HG03103 (cell line): ENCODE data around the gene AGK.
"Not testable (repeated sequence)": the region's sequence is repeated elsewhere in the genome, so short reads cannot be mapped to it uniquely, and the experiment has no call there.

Experiments
- ATAC-seq: cut with Tn5 transposase; IDR thresholded peaks from one replicate; pipeline ENCODE4 v1.9.1; 2021; ENCODE audit warnings: low read depth; ENCODE audit not compliant: unreplicated experiment

AGK gene

DNA sequence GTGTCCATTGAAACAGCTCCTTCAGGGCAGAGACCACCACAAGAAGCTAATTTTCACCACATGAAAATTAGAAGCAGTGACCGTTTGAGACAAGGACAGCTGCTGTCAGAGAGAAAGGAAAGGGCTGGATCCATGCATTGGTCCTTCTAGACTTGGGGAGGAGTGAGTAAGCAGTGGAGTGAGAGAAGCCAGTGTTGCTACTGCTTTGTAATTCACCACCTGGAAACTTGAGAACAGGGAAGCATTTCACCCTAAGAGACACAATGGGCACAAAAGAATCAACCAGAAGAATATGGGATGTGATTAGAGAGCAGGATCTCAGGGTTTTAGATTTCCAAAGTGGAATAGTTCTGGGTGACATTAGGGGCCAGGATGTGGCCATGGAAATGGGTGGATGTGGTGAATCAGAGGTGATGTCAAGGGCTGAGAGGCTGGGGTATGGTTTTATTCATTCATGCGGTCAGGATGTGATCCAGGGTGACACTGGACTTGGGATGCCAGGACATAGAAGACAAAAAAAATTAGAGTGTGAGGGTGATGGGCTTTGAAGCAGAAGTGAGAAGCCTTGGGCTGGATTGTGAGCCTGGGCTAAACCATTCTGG is 89.1 kb downstream of the AGK start:
- ATAC-seq = no peak

GRCh38 chr7:141641876-141642275 is 90.7 kb downstream of the AGK start:
- ATAC-seq = no peak

DNA sequence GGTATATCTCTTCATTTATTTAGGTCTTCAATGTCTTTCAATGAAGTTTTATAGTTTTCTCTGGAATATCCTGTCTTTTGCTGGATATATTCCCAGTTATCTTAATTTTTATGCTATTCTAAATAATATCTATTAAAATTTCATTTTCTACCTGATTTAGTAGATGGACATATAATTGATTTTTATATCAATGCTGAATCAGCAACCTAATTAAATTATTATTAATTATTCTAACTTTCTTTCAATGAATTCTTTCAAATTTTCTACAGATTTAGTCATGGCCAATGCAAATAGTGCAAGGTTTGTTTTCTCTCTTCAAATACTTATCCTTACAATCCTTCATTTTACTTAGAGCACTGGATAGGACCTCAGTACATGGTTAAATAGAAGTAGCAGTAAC is 94.0 kb downstream of the AGK start:
- ATAC-seq = no peak

- no peak for ATAC-seq
Observed at GRCh38 chr7:141646826-141647480, 95.7 kb downstream of the AGK start.

DNA sequence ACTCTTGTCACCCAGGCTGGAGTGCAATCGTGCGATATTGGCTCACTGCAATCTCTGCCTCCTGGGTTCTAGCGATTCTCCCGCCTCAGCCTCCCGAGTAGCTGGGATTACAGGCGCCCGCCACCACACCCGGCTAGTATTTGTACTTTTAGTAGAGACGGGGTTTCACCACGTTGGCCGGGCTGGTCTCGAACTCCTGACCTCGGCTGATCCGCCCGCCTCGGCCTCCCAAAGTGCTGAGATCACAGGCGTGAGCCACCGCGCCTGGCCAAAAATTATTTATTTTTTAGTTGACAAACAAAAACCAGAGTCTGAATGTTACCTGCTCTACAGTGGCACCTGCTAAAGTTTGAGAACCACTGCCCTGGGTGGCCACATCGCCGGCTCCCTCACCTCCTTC is 96.5 kb downstream of the AGK start:
- ATAC-seq = not testable (repeated sequence)

DNA sequence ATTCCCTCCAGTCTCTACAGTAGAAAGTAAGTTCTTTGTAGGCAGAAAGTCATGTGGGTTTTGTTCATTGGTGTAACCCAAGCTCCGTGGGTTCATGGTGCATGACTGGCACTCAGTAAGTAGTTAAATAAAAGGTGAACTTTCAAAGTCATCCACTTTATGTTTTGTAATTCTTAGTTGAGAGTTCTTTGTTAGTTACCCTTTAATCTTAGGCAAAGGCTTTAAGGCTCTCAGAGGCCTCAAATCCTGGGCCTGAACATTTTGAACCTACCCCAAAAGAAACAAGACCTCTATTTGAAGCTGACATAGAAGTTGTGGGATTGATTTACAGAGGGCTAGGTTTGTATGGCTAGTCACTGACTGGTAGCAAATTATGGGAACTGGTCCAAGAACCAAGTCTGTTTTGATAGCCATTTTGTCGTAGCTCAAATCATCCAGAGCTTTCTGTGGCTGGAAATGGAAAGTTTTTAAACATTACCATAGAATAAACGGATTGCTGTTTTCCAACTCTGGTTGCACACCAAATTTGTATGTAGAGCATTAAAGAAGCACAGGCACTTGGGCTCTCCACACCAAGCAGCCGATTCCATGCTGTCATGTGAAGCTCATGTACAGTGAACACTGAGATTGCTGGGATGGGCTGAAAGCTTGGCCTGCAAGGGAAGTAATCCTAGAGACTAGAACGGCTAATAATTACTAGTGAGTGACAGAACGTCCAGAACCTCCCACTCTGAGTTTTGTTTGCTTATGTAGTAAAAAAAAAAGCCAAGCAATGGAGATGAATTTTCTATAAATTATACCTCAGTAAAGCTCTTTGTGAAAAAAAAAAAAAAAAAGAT is 97.3 kb downstream of the AGK start:
- no peak for ATAC-seq

GRCh38 chr7:141649137-141649864 is 98.1 kb downstream of the AGK start:
- no peak for ATAC-seq

DNA sequence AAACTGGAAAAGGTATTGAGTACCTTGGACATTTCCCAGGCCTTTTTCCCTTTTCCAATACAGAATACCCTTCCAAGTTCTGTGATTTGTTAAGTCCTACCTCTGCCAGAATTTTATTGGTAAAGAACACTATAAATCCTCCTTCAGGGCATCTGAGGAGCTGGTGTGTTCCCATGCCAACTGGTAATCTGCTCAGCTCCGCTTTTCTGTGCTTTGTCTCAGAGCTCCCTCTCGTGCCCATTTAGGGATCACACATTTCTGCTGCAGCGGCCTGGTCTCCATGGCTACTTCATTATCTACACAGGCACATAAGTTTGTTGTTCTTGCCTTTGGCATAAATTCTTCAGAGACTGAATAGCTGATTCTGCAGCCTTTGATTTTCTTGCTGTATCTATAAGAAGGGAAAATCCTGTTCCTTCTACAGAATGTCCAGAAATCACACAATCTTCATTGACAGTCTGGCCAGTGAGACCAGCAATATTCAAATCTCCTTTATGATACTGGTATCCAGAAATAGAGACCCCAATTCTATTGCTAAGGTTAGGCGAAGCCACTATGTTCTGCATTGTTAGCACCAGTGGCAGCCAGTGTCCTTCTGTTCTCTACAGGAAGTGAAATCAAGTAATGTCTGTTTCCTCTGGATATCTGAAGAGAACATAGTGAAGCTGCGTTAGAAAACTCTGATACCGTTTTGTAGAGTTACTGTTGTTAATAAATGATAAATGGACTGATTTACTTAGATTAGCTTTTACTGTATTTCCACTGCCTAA is 98.8 kb downstream of the AGK start:
- no peak for ATAC-seq

DNA sequence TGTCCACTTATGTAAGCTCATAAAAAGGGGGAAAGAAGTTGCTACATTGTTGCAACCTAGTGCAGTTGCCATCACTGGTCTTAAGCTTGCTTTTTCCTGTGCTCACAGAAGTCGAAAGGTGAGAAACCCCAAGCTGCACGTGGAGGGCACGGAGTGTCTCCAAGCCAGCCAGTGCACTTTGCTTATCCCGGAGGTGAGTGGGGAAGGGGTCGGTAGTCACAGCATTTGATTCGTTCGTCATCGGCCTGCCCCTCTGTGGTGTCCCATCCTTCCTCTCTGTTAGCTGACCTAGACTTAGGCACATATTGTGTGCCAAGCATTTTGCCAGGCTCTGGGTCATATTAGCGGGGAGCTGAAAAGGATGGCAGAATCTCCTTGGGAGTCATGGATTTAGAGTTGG is 100.2 kb downstream of the AGK start:
- no peak for ATAC-seq

GRCh38 chr7:141652691-141653090 is 101.5 kb downstream of the AGK start:
- no peak for ATAC-seq

- ATAC-seq = peak; percentile 78
Observed at GRCh38 chr7:141654551-141654950, 103.3 kb downstream of the AGK start.

DNA sequence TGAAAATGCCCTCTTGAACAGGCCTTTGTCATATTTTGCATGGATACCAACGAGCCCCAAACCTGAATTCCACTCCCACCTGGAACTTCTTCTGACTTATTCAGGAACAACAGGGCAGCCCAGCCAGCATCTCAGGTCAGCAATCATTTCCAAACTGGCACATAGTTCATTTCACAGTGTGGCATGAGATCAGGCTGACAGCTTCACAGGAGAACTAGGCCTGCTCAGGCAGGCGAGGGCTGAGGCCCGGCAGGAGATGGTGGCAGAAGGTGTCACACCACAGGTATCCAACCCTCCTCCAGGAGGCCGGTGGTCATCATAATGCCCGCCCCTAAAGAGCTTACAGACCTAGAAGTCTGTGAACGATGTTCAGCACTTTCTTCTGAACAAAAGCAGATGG is 108.3 kb downstream of the AGK start:
- ATAC-seq = no peak

- ATAC-seq = no peak
Observed at GRCh38 chr7:141660259-141660658, 109.0 kb downstream of the AGK start.

DNA sequence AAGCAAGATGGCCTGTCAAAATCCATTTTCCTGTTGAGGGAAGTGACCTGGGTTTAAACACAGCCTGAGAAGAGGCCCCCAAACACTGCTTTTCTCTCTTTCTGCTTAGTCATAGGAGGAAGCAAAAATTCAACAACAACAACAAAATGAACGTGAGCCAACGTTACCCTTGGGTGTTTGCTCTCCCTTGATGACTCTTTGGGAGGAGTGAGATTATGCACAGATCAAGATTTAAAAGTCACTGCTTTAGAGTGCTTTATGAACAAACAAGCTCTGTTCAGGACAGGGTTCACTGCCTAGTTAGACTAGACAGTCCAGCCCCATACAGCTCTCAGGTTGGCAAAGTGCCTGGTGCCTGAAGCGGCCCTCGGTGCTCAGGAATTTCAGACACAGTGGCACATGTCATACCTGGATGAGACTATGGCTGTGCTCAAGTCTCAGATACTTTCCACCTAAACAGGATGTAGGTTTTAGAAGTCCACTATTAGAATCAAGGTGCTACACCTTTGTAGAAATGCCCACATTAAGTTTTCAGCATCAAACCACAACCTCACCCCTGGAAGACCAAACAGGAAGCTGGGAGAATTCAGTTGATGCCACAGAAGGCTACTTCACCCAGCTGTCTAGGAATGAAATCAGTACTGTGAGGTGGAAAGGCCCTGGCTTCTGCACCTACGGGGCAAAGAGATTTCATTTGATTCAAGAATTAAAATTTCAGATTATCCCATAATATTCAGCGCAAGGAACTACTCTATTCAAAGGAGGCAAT is 112.1 kb downstream of the AGK start:
- ATAC-seq = no peak

DNA sequence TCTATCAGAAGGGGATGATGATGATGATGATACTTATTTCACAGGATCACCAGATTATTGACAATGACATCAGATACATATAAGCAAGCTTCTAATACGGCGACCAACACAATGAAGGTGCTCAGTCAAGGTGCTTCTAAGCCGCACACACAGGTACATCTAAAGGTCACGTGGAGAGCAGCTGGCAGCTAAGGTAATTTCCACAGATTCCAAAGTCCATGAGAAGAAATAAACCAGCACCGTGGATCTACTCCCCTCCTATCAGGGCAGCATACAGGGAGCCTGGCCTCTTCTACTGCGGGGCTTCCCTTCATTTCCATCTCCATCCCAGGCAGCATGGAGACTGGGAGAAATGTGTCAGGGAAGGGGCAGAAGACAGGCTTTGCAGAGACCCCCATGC is 113.2 kb downstream of the AGK start:
- ATAC-seq = no peak

- ATAC-seq = no peak
Observed at GRCh38 chr7:141665208-141666035, 114.2 kb downstream of the AGK start.

- no peak for ATAC-seq
Observed at GRCh38 chr7:141666071-141666470, 114.9 kb downstream of the AGK start.

DNA sequence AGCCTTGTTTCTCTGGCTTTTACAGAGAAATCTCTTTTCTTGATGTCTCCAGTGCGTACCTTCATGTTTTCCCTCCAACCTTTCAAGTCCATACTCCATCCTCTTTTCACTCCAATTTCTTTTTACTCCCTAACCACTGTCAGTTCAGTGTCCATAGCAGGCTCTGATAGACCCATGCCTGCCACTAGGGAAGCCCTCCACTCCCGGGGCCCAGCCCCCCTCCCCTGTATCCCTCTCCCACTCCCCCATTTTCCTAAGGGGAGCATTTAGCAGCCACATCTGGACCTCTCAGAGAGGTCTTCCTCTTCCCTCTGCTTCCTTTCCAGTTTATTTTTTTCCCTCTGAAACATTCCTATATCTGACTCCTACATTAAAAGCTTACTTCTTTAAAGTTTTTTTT is 117.6 kb downstream of the AGK start:
- ATAC-seq = no peak
